ENCODE measurements around the gene TMEM243.

The TMEM243 gene

DNA sequence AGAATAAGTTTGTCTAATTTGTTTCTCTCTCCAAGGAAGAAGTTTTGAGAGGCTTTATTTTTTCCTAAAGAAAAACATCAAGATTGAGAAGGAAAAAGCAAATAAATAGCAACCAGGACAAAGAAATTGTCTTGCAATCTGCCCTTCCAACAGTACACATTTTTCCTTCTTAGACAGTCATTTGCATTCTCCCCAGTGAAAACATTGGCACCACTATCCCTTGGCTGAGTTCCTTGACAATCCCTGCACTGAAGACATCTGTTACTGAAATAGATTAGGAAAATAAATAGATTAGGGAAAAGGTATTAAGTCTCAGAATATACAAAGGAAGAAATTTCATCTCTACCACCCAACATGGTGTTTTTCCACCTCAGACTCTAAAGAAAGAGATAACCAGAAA, 12.2 kb upstream of the TMEM243 start:
- no peak for TF ChIP-seq CTCF (IDR thresholded peaks at IDR 0.05; ENCODE audit: extremely low read depth, insufficient read depth, missing control alignments)
- no peak for DNase-seq (ENCODE audit: low spot score)
- in situ Hi-C loops (cut with MboI; ENCODE audit: low pct_unique_long_range_greater_than_20kb, low sequenced_read_pairs, unreplicated experiment), result no loop called here

DNA sequence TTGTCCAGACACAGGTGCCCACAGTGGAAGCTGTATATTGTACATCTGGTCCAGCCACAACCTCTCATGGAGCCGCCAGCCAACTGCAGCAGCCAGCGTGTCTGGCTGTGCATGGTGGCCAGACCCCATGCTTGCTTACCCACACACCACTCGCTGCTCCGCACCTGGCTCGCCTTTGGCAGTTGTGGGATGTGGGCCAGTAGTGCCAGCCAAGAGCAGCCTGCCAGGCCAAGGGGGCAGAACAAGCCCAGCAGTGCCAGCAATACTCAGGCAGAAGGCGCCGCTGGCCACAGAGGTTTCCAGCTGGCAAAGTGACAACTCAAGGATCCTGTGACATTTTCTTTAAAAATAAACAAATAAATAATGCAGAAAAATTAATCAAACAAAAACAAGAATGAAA, 11.7 kb upstream of the TMEM243 start:
- no peak for TF ChIP-seq CTCF (IDR thresholded peaks at IDR 0.05; ENCODE audit: extremely low read depth, insufficient read depth, missing control alignments)
- in situ Hi-C loops (cut with MboI; ENCODE audit: low pct_unique_long_range_greater_than_20kb, low sequenced_read_pairs, unreplicated experiment), result no loop called here
- no peak for DNase-seq (ENCODE audit: low spot score)

- in situ Hi-C loops (cut with MboI; ENCODE audit: low pct_unique_long_range_greater_than_20kb, low sequenced_read_pairs, unreplicated experiment), result loop anchor here (10.0 kb wide), 1 partner anchor 302 kb away; no protein-coding TSS in a partner anchor
- no peak for TF ChIP-seq CTCF (IDR thresholded peaks at IDR 0.05; ENCODE audit: extremely low read depth, insufficient read depth, missing control alignments)
- DNase-seq (ENCODE audit: low spot score), result no peak
Measured at GRCh38 chr7:87226495-87226894, 7.0 kb upstream of the TMEM243 start.

DNA sequence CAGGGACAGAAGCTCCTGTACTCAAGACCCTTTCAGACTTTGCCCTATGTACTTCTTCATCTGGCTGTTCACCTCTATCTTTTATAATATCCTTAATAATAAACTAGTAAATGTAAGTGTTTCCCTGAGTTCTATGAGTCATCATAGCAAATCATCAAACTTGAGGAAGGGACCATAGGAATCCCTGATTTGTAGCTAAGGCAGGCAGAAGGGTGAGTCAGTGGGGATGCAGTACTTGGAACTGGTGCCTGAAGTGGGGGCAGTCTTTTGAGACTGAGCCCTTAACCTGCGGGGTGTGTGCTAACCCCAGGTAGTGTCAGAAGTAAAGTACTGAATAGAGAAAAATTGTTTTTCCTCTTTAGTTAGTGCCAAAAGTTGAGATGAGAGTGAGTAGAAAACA, 6.2 kb upstream of the TMEM243 start:
- TF ChIP-seq CTCF (IDR thresholded peaks at IDR 0.05; ENCODE audit: extremely low read depth, insufficient read depth, missing control alignments), result no peak
- DNase-seq (ENCODE audit: low spot score), result no peak
- in situ Hi-C loops (cut with MboI; ENCODE audit: low pct_unique_long_range_greater_than_20kb, low sequenced_read_pairs, unreplicated experiment), result loop anchor here (10.0 kb wide), 1 partner anchor 301 kb away; no protein-coding TSS in a partner anchor

DNA sequence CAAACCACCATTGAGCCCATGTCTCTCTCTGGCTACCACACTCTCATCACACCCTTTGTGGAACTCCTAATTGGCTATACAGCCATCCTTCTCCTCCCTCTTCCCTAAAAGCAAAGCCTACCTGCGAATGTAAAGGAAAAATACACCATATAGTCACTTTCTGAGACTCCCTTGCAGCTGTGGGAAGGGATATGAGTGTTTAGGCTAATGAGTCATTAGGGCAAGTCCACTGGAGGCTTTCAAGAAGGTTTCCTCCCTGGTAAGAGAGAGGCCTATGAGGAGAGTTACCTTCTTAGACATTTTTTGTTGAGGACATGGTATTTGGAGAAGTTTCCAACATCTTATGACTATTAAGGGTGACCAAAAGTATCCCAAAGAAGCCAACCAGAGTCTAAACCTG, 4.1 kb upstream of the TMEM243 start:
- DNase-seq (ENCODE audit: low spot score), result no peak
- in situ Hi-C loops (cut with MboI; ENCODE audit: low pct_unique_long_range_greater_than_20kb, low sequenced_read_pairs, unreplicated experiment), result loop anchor here (10.0 kb wide), 1 partner anchor 299 kb away; no protein-coding TSS in a partner anchor
- no peak for TF ChIP-seq CTCF (IDR thresholded peaks at IDR 0.05; ENCODE audit: extremely low read depth, insufficient read depth, missing control alignments)

- in situ Hi-C loops (cut with MboI; ENCODE audit: low pct_unique_long_range_greater_than_20kb, low sequenced_read_pairs, unreplicated experiment), result loop anchor here (10.0 kb wide), 1 partner anchor 296 kb away; no protein-coding TSS in a partner anchor
- TF ChIP-seq CTCF (IDR thresholded peaks at IDR 0.05; ENCODE audit: extremely low read depth, insufficient read depth, missing control alignments), result no peak
- DNase-seq (ENCODE audit: low spot score), result no peak
Measured at GRCh38 chr7:87220734-87221215, 1.2 kb upstream of the TMEM243 start.
